Thyroid gland (tissue), 4 donors: Measurements from ENCODE around the gene TRAP1.

Source experiments
- CTCF ChIP-seq, 6 experiments: fragments of 200-600 bp in 3 of 6; fragments of 450-650 bp in 3 of 6; sonication (generic) in 3 of 6; IDR thresholded peaks; one replicate each; pipeline ENCODE4 v1.5.1; 2016 to 2019; ENCODE audit warnings: antibody characterized with exemption in 6 of 6, mild to moderate bottlenecking in 2 of 6, inconsistent platforms in 1 of 6, moderate library complexity in 1 of 6
- POLR2A ChIP-seq, 2 donors: fragments of 450-650 bp; IDR thresholded peaks; one replicate each; pipeline ENCODE4 v1.6.1; 2017; ENCODE audit warnings: antibody characterized with exemption in 2 of 2, mild to moderate bottlenecking in 2 of 2, moderate library complexity in 1 of 2

GRCh38 chr16:3737181-3737580 is 19.9 kb upstream of the TRAP1 start:
- TF ChIP-seq CTCF (IDR thresholded peaks at IDR 0.05) (no peak), POLR2A (IDR thresholded peaks at IDR 0.05) (no peak)
